Endothelial cell (in vitro differentiated cells): Measurements from ENCODE around the gene ALDH16A1. TPM values are rescaled to one million over a fixed set of nuclear protein-coding genes. Genes with fewer than 3 reads are reported as not detected.
A peak's percentile ranks its signal among the peaks of the same experiment; 100 is the strongest.

Experiments used
- DNase-seq: peaks from one replicate; pipeline ENCODE4 v3.0.0; 2021; ENCODE audit warnings: low spot score
- H3K27ac Mint-ChIP-seq: one replicate; pipeline ENCODE4 v1.8.0; 2021; ENCODE audit warnings: mixed read lengths, inconsistent platforms; ENCODE audit not compliant: unreplicated experiment
- H3K27me3 Mint-ChIP-seq: one replicate; pipeline ENCODE4 v1.8.0; 2021; ENCODE audit warnings: mild to moderate bottlenecking, moderate library complexity, mixed read lengths, inconsistent platforms; ENCODE audit not compliant: unreplicated experiment
- H3K36me3 Mint-ChIP-seq: one replicate; pipeline ENCODE4 v1.8.0; 2021; ENCODE audit warnings: mild to moderate bottlenecking, low read depth, mixed read lengths, inconsistent platforms; ENCODE audit not compliant: unreplicated experiment
- H3K4me1 Mint-ChIP-seq: one replicate; pipeline ENCODE4 v1.8.0; 2021; ENCODE audit warnings: mild to moderate bottlenecking, mixed read lengths, inconsistent platforms; ENCODE audit not compliant: unreplicated experiment
- H3K4me3 Mint-ChIP-seq: one replicate; pipeline ENCODE4 v1.8.0; 2021; ENCODE audit warnings: mild to moderate bottlenecking, mixed read lengths, inconsistent platforms; ENCODE audit not compliant: unreplicated experiment
- H3K9me3 Mint-ChIP-seq: one replicate; pipeline ENCODE4 v1.8.0; 2021; ENCODE audit warnings: mixed read lengths, inconsistent platforms; ENCODE audit not compliant: unreplicated experiment
- CTCF ChIP-seq: fragments of 200-600 bp; sonication (generic); IDR thresholded peaks from one replicate; pipeline ENCODE4 v1.5.0; 2021; ENCODE audit warnings: antibody characterized with exemption; ENCODE audit not compliant: unreplicated experiment
- total RNA-seq: library from RNA; stranded (reverse); fragmentation: NEBNext Ultra II Directional; extraction: Animal tissue kit (Norgen Biotek cat#: 25700); gene quantifications from one replicate; pipeline ENCODE4 v1.2.1, GENCODE V29; 2021; ENCODE audit not compliant: unreplicated experiment

The ALDH16A1 gene
- total RNA-seq, 1 donor from 2014 or later: 49.6 TPM

GRCh38 chr19:49430678-49431329 lies 22.2 kb upstream of the ALDH16A1 start:
- peak; percentile 14 for TF ChIP-seq CTCF
- no peak for DNase-seq
- Mint-ChIP-seq H3K4me1 (peaks cover 10% of the 10 kb centered on the region), H3K27ac (no peak overlapping the region), H3K4me3 (no peak overlapping the region), H3K27me3 (peaks cover 43% of the 10 kb centered on the region), H3K36me3 (peaks cover 23% of the 10 kb centered on the region), H3K9me3 (no peaks in the 10 kb centered on the region)

- H3K36me3 Mint-ChIP-seq: peaks cover 23% of the 10 kb centered on the region
- peaks cover 9% of the 10 kb centered on the region for H3K4me1 Mint-ChIP-seq
- DNase-seq: no peak
Measured at GRCh38 chr19:49431330-49431749, 21.7 kb upstream of the ALDH16A1 start.

GRCh38 chr19:49432141-49433073 lies 20.6 kb upstream of the ALDH16A1 start:
- H3K4me1 Mint-ChIP-seq: no peaks in the 10 kb centered on the region
- no peak for DNase-seq
- peaks cover 41% of the 10 kb centered on the region for H3K27me3 Mint-ChIP-seq
- no peak for TF ChIP-seq CTCF
- no peak overlapping the region for H3K27ac Mint-ChIP-seq
- no peak overlapping the region for H3K4me3 Mint-ChIP-seq
- H3K9me3 Mint-ChIP-seq: no peaks in the 10 kb centered on the region
- H3K36me3 Mint-ChIP-seq: peaks cover 15% of the 10 kb centered on the region

More at GRCh38 chr19:49431330-49431749, 21.7 kb upstream of the ALDH16A1 start:
- Mint-ChIP-seq H3K27ac (no peak overlapping the region), H3K27me3 (peaks cover 46% of the 10 kb centered on the region), H3K9me3 (no peaks in the 10 kb centered on the region), H3K4me3 (no peak overlapping the region)
- TF ChIP-seq CTCF: no peak

GRCh38 chr19:49433240-49433901 lies 19.7 kb upstream of the ALDH16A1 start:
- no peak for TF ChIP-seq CTCF
- Mint-ChIP-seq H3K4me3 (no peak overlapping the region), H3K27ac (no peak overlapping the region), H3K27me3 (peaks cover 47% of the 10 kb centered on the region), H3K36me3 (peaks cover 15% of the 10 kb centered on the region), H3K9me3 (no peaks in the 10 kb centered on the region), H3K4me1 (no peaks in the 10 kb centered on the region)
- no peak for DNase-seq
